IMR-90 (cell line): ENCODE measurements around the gene KRABD2.
"Not testable (repeated sequence)": the region's sequence is repeated elsewhere in the genome, so short reads cannot be mapped to it uniquely, and the experiment has no call there.

Source experiments
- ATAC-seq: fragments of 200-7000 bp; cut with Tn5 transposase; 2 replicates; pipeline ENCODE4 v1.9.1; 2020; ENCODE audit warnings: low read depth, mild to moderate bottlenecking, moderate library complexity
- BruUV-seq: library from RNA; stranded (reverse); fragments of 400-500 nt; replicated peaks from 2 replicates; lab custom pipeline; 2021; lab: Mats Ljungman, UMichigan
- CTCF ChIA-PET: fragments of 300-600 bp; formaldehyde crosslinking; extraction: SDS; loops from one replicate; lab custom pipeline; 2021; ENCODE audit warnings: antibody characterized with exemption; lab: Yijun Ruan, JAX
- POLR2A ChIA-PET: fragments of 300-600 bp; sonication (Branson Sonifier 250); formaldehyde crosslinking; loops from one replicate; lab custom pipeline; 2022; ENCODE audit warnings: antibody characterized with exemption; ENCODE audit not compliant: unreplicated experiment; lab: Charles Lee
- DNase-seq: peaks from one replicate; pipeline ENCODE4 v3.0.0; 2013
- H2AFZ ChIP-seq: replicated peaks from 2 replicates; pipeline ENCODE3; 2013; ENCODE audit warnings: low read length, mild to moderate bottlenecking; ENCODE audit not compliant: poor library complexity
- H2AK5ac ChIP-seq: 2 replicates; pipeline ENCODE4 v1.6.1; 2013; ENCODE audit warnings: low read depth, low read length, inconsistent platforms
- H2AK9ac ChIP-seq: replicated peaks from 2 replicates; pipeline ENCODE3; 2013; ENCODE audit warnings: mild to moderate bottlenecking, low read depth, low read length, moderate library complexity; ENCODE audit not compliant: poor library complexity
- H2BK120ac ChIP-seq: 2 replicates; pipeline ENCODE4 v1.6.1; 2013; ENCODE audit warnings: low read depth, low read length, inconsistent platforms
- H2BK15ac ChIP-seq: 3 replicates; pipeline ENCODE4 v1.6.1; 2013; ENCODE audit warnings: low read depth, low read length, inconsistent platforms
- H2BK20ac ChIP-seq: 2 replicates; pipeline ENCODE4 v1.6.1; 2013; ENCODE audit warnings: low read depth, mild to moderate bottlenecking, inconsistent platforms, low read length, moderate library complexity
- H2BK5ac ChIP-seq: 2 replicates; pipeline ENCODE4 v1.6.1; 2013; ENCODE audit warnings: mild to moderate bottlenecking, low read depth, low read length, inconsistent platforms; ENCODE audit not compliant: poor library complexity, severe bottlenecking
- H3K14ac ChIP-seq: replicated peaks from 2 replicates; pipeline ENCODE4 v1.6.1; 2013; ENCODE audit warnings: low read depth, low read length, inconsistent platforms
- H3K18ac ChIP-seq: 2 replicates; pipeline ENCODE4 v1.6.1; 2013; ENCODE audit warnings: low read depth, low read length, control low read depth
- H3K23ac ChIP-seq: 2 replicates; pipeline ENCODE4 v1.6.1; 2013; ENCODE audit warnings: low read depth, low read length, inconsistent platforms
- H3K27ac ChIP-seq: 2 replicates; pipeline ENCODE4 v1.5.1; 2013; ENCODE audit warnings: mild to moderate bottlenecking, control low read depth, low read length; ENCODE audit not compliant: insufficient read depth
- H3K27me3 ChIP-seq: 2 replicates; pipeline ENCODE4 v1.6.1; 2013; ENCODE audit warnings: low read length; ENCODE audit not compliant: control insufficient read depth, insufficient read depth
- H3K36me3 ChIP-seq: 2 replicates; pipeline ENCODE4 v1.6.1; 2013; ENCODE audit warnings: low read length, mixed read lengths; ENCODE audit not compliant: control insufficient read depth, insufficient read depth
- H3K4ac ChIP-seq: 2 replicates; pipeline ENCODE4 v1.6.1; 2013; ENCODE audit warnings: low read depth, low read length, inconsistent platforms
- H3K4me1 ChIP-seq: 2 replicates; pipeline ENCODE4 v1.6.1; 2013; ENCODE audit warnings: low read length, mixed read lengths; ENCODE audit not compliant: control insufficient read depth, insufficient read depth
- H3K4me2 ChIP-seq: 2 replicates; pipeline ENCODE4 v1.6.1; 2013; ENCODE audit warnings: low read depth, mild to moderate bottlenecking, control low read depth, low read length, moderate library complexity
- H3K4me3 ChIP-seq: 2 replicates; pipeline ENCODE4 v1.5.1; 2013; ENCODE audit warnings: low read depth, mild to moderate bottlenecking, control low read depth, low read length, moderate library complexity; ENCODE audit not compliant: insufficient read depth
- H3K56ac ChIP-seq: 2 replicates; pipeline ENCODE4 v1.6.1; 2013; ENCODE audit warnings: low read length, inconsistent platforms; ENCODE audit not compliant: insufficient read depth; ENCODE audit errors: extremely low read depth
- H3K79me1 ChIP-seq, 2 experiments: 2 replicates each; pipeline ENCODE4 v1.6.1; 2013; ENCODE audit warnings: low read length in 2 of 2, inconsistent platforms in 1 of 2, low read depth in 1 of 2
- H3K9ac ChIP-seq: 2 replicates; pipeline ENCODE4 v1.6.1; 2013; ENCODE audit warnings: low read depth, low read length, control low read depth
- H3K9me1 ChIP-seq: 2 replicates; pipeline ENCODE4 v1.6.1; 2013; ENCODE audit warnings: low read length, inconsistent platforms; ENCODE audit not compliant: insufficient read depth
- H3K9me3 ChIP-seq: 2 replicates; pipeline ENCODE4 v1.6.1; 2013; ENCODE audit warnings: low read length; ENCODE audit not compliant: control insufficient read depth, insufficient read depth
- H4K20me1 ChIP-seq: 2 replicates; pipeline ENCODE4 v1.6.1; 2013; ENCODE audit warnings: low read length, inconsistent platforms; ENCODE audit not compliant: insufficient read depth
- H4K5ac ChIP-seq: 2 replicates; pipeline ENCODE4 v1.6.1; 2013; ENCODE audit warnings: mild to moderate bottlenecking, low read depth, low read length, control low read depth
- H4K8ac ChIP-seq, 2 experiments: 2 replicates each; pipeline ENCODE4 v1.6.1; 2013; ENCODE audit warnings: low read depth in 2 of 2, low read length in 2 of 2, control low read depth in 1 of 2, inconsistent platforms in 1 of 2
- H4K91ac ChIP-seq: 2 replicates; pipeline ENCODE4 v1.6.1; 2013; ENCODE audit warnings: low read depth, low read length, inconsistent platforms; ENCODE audit not compliant: insufficient read depth
- WGBS, 2 experiments: methylation state at CpG; one replicate each; pipeline versions ENCODE4 v1.1.5 to v1.1.7; 2013; ENCODE audit warnings: missing lambda C conversion rate in 2 of 2; ENCODE audit not compliant: insufficient read length in 1 of 2; ENCODE audit errors: extremely low coverage in 2 of 2; 5-methylcytosine and 5-hydroxymethylcytosine counted together
- dilution Hi-C: fragments of 300-500 bp; cut with HindIII; formaldehyde crosslinking; loops from one replicate; pipeline ENCODE4 v1.14.3; 2018; ENCODE audit warnings: low sequenced_read_pairs; ENCODE audit not compliant: unreplicated experiment
- in situ Hi-C: fragments of 300-500 bp; cut with MboI; formaldehyde crosslinking; loops from 3 replicates; pipeline ENCODE4 v1.14.3; 2019; ENCODE audit warnings: low sequenced_read_pairs, inconsistent platforms, mixed read lengths
- intact Hi-C: fragments of 100-400 bp; cut with micrococcal nuclease; formaldehyde crosslinking; loops from 2 replicates; pipeline ENCODE4 v1.10.0; 2022

Gene KRABD2

DNA sequence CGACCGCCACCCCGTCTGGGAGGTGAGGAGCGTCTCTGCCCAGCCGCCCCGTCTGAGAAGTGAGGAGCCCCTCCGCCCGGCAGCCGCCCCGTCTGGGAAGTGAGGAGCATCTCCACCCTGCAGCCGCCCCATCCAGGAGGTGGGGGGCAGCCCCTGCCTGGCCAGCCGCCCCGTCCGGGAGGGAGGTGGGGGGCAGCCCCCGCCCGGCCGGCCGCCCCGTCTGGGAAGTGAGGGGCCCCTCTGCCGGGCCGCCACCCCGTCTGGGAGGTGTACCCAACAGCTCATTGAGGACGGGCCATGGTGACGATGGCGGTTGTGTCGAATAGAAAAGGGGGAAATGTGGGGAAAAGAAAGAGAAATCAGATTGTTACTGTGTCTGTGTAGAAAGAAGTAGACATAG lies 2.6 kb downstream of the KRABD2 start:
- H3K4ac ChIP-seq, H4K91ac ChIP-seq, H4K8ac ChIP-seq, H2AFZ ChIP-seq, H4K20me1 ChIP-seq, BruUV-seq, H3K4me3 ChIP-seq, ATAC-seq, H3K4me2 ChIP-seq, H3K18ac ChIP-seq, H3K9ac ChIP-seq, H4K5ac ChIP-seq, H3K14ac ChIP-seq, DNase-seq, H3K9me1 ChIP-seq, in situ Hi-C loops, POLR2A ChIA-PET, dilution Hi-C loops, H2BK20ac ChIP-seq, H3K4me1 ChIP-seq, H3K9me3 ChIP-seq, H3K27ac ChIP-seq, H2BK15ac ChIP-seq, H2BK120ac ChIP-seq, H2AK9ac ChIP-seq, H2BK5ac ChIP-seq, H3K23ac ChIP-seq, H2AK5ac ChIP-seq, CTCF ChIA-PET, intact Hi-C loops, H3K56ac ChIP-seq, H3K27me3 ChIP-seq: not testable (repeated sequence)
- Histone ChIP-seq H3K36me3 (peaks cover 18% of the 10 kb centered on the region), H3K79me1 (peaks cover 8 to 14% of the 10 kb centered on the region in 2 experiments)
- 96% methylated on average over 4 of the region's 26 CpGs; no CpG with 5 or more reads in 1 of the 2 experiments for WGBS, 2 experiments
